Epithelial cell of esophagus (primary cell): ENCODE data around the gene ARRDC2.

Experiments used
- DNase-seq: peaks from one replicate; pipeline ENCODE4 v3.0.0; 2010; ENCODE audit warnings: low read depth
- H3K4me3 ChIP-seq: 2 replicates; pipeline ENCODE4 v1.5.1; 2011; ENCODE audit warnings: mild to moderate bottlenecking, low read length, control low read depth
- TF ChIP-seq, protein P1 (sequence below): IDR thresholded peaks from 2 replicates; pipeline ENCODE4 v1.5.1; 2011; ENCODE audit warnings: low read depth, mild to moderate bottlenecking, low read length, control low read depth, inconsistent platforms; ENCODE audit not compliant: insufficient read depth; ENCODE audit errors: missing control alignments

ARRDC2 gene

DNA sequence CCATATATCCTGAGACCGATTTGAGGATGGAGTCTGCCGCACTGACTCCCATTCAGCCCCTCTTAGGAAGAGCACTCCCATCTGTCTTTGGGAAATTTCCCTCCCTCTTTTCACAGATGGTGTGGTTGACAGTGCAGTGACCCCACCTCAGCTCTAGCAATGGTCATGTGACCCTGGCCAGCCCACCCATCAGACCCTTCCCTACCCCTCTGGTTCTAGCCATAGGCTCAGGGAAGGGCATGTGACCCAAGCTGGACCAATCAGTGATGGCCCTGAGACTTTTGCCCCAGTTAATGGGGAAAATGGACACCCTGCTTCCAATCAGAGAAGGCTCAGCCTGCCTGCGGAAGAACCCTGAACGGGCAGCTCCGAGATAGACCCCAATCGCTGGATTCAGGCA, 52.5 kb downstream of the ARRDC2 start:
- H3K4me3 ChIP-seq: no peak overlapping the region
- DNase-seq: no peak
- TF ChIP-seq, protein P1, sequence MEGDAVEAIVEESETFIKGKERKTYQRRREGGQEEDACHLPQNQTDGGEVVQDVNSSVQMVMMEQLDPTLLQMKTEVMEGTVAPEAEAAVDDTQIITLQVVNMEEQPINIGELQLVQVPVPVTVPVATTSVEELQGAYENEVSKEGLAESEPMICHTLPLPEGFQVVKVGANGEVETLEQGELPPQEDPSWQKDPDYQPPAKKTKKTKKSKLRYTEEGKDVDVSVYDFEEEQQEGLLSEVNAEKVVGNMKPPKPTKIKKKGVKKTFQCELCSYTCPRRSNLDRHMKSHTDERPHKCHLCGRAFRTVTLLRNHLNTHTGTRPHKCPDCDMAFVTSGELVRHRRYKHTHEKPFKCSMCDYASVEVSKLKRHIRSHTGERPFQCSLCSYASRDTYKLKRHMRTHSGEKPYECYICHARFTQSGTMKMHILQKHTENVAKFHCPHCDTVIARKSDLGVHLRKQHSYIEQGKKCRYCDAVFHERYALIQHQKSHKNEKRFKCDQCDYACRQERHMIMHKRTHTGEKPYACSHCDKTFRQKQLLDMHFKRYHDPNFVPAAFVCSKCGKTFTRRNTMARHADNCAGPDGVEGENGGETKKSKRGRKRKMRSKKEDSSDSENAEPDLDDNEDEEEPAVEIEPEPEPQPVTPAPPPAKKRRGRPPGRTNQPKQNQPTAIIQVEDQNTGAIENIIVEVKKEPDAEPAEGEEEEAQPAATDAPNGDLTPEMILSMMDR: no peak

DNA sequence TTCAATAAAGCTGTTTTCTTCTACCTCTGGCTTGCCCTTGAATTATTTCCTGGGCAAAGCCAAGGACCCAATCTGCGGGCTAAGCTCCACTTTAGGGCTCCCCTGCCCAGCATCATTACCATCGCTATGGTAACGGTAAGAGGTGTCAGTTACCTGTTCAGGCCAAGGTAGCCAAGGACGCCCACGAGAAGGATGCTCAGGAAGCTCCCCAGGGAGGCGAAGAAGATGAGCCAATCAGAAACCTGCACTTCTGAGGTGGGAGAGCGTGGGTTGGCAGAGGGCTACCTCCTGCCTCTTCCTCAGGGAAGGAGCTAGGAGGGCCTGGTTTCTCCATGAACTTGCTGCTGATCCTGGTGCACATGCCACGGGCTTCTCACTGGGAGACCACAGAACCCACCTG, 54.1 kb downstream of the ARRDC2 start:
- TF ChIP-seq, protein P1: no peak
- no peak for DNase-seq
- H3K4me3 ChIP-seq: no peak overlapping the region

DNA sequence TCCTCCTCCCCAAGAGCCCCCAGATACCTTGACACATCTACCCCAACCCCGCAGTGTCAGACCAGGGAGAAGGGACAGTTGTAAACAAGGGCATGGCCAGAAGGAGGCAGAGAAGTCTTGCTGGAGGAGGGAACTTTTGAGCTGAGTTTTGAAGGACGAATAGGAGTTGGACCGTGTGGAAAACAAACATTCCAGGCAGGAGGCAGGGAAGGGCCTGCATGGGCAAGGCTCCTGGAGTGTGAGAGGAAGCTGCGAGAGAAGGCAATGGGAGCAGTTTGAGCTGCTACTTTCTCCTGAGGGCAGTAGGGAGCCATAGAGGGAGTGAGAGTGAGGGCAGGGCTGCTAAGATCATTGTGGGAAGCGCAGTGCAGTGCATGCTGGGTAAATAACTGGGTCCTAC, 55.5 kb downstream of the ARRDC2 start:
- DNase-seq: peak; percentile 24
- TF ChIP-seq, protein P1: no peak
- no peak overlapping the region for H3K4me3 ChIP-seq
